ENCODE measurements around the gene GRK5. TPM values are rescaled to one million over a fixed set of nuclear protein-coding genes. Genes with fewer than 3 reads are reported as not detected.

GRK5 gene
- total and polyA plus RNA-seq, 2 donors from 2014 or later: 7.3 to 18.7 TPM

GRCh38 chr10:119283818-119284217, 76.4 kb downstream of the GRK5 start:
- no peaks in the 10 kb centered on the region for H3K9me3 ChIP-seq (ENCODE audit: control insufficient read depth in 2 of 3, insufficient read depth in 1 of 3, low read length in 3 of 3)
- DNase-seq (no peak), FAIRE-seq (no peak)
- H3K4me1 ChIP-seq (ENCODE audit: control insufficient read depth in 2 of 3, insufficient read depth in 2 of 3, low read depth in 1 of 3, low read length in 3 of 3): peaks cover 0 to 16% (median 7%) of the 10 kb centered on the region in 3 donors
- no peaks in the 10 kb centered on the region for H3K36me3 ChIP-seq (ENCODE audit: control insufficient read depth in 2 of 3, insufficient read depth in 3 of 3, low read length in 3 of 3)
- H3K9ac ChIP-seq (ENCODE audit: low read length in 3 of 3): no peak overlapping the region
- intact Hi-C loops (cut with DNase I): no loop called here
- H3K4me3 ChIP-seq (ENCODE audit: low read length in 3 of 3): no peak overlapping the region
- TF ChIP-seq CTCF (IDR thresholded peaks at IDR 0.05; ENCODE audit: borderline replicate concordance, extremely low read depth, insufficient read depth): no peak
- H3K27ac ChIP-seq (ENCODE audit: low read depth in 2 of 2, low read length in 2 of 2): no peak overlapping the region
- H3K27me3 ChIP-seq (ENCODE audit: control insufficient read depth, insufficient read depth, low read length): no peaks in the 10 kb centered on the region

DNA sequence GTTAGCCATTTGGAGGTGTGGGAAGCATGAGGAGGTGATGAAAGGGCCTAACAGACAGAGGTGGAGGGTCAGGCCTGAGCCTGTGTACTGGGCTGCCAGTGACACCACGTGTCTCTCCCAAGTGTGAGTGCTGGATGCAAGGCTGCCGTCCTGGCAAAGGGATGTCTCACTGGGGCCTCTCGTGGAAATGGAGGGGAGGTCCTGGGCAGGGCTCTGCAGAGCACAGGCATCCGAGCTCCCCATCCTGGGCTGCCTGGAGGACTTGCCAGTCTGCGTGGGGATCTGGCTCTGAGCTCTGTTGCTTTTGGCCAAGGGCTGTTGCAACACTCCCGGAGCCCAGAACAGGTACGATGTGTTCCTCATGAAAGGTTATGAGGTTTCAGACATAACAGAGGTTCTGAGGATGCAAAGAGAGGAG, 77.3 kb downstream of the GRK5 start:
- DNase-seq (no peak), FAIRE-seq (no peak)
- no peak overlapping the region for H3K9ac ChIP-seq (ENCODE audit: low read length in 3 of 3)
- H3K4me1 ChIP-seq (ENCODE audit: control insufficient read depth in 2 of 3, insufficient read depth in 2 of 3, low read depth in 1 of 3, low read length in 3 of 3): peaks cover 0 to 19% (median 7%) of the 10 kb centered on the region in 3 donors
- intact Hi-C loops (cut with DNase I): no loop called here
- no peak overlapping the region for H3K27ac ChIP-seq (ENCODE audit: low read depth in 2 of 2, low read length in 2 of 2)
- H3K27me3 ChIP-seq (ENCODE audit: control insufficient read depth, insufficient read depth, low read length): no peaks in the 10 kb centered on the region
- H3K9me3 ChIP-seq (ENCODE audit: control insufficient read depth in 2 of 3, insufficient read depth in 1 of 3, low read length in 3 of 3): no peaks in the 10 kb centered on the region
- H3K4me3 ChIP-seq (ENCODE audit: low read length in 3 of 3): no peak overlapping the region
- H3K36me3 ChIP-seq (ENCODE audit: control insufficient read depth in 2 of 3, insufficient read depth in 3 of 3, low read length in 3 of 3): no peaks in the 10 kb centered on the region
- TF ChIP-seq CTCF (IDR thresholded peaks at IDR 0.05; ENCODE audit: borderline replicate concordance, extremely low read depth, insufficient read depth): no peak

- Histone ChIP-seq H3K27ac (ENCODE audit: low read depth in 2 of 2, low read length in 2 of 2) (no peak overlapping the region), H3K4me3 (ENCODE audit: low read length in 3 of 3) (no peak overlapping the region)
Measured at GRCh38 chr10:119285495-119286267, 78.3 kb downstream of the GRK5 start.

More at GRCh38 chr10:119285495-119286267, 78.3 kb downstream of the GRK5 start:
- intact Hi-C loops (cut with DNase I): no loop called here
- H3K36me3 ChIP-seq (ENCODE audit: control insufficient read depth in 2 of 3, insufficient read depth in 3 of 3, low read length in 3 of 3): no peaks in the 10 kb centered on the region
- H3K9me3 ChIP-seq (ENCODE audit: control insufficient read depth in 2 of 3, insufficient read depth in 1 of 3, low read length in 3 of 3): no peaks in the 10 kb centered on the region
- H3K9ac ChIP-seq (ENCODE audit: low read length in 3 of 3): no peak overlapping the region
- FAIRE-seq (no peak), DNase-seq (peak in 1 of 5 donors; percentile 48)
- H3K27me3 ChIP-seq (ENCODE audit: control insufficient read depth, insufficient read depth, low read length): no peaks in the 10 kb centered on the region
- H3K4me1 ChIP-seq (ENCODE audit: control insufficient read depth in 2 of 3, insufficient read depth in 2 of 3, low read depth in 1 of 3, low read length in 3 of 3): peaks cover 0 to 19% (median 7%) of the 10 kb centered on the region in 3 donors
- no peak for TF ChIP-seq CTCF (IDR thresholded peaks at IDR 0.05; ENCODE audit: borderline replicate concordance, extremely low read depth, insufficient read depth)
